Naive thymus-derived CD4-positive, alpha-beta T cell (primary cell): Measurements from ENCODE around the gene MICAL2. TPM values are rescaled to one million over a fixed set of nuclear protein-coding genes. Genes with fewer than 3 reads are reported as not detected.

ENCODE experiments used
- ATAC-seq: fragments of 150-1000 bp; cut with Tn5 transposase; 2 replicates; pipeline ENCODE4 v1.10.0; 2021; ENCODE audit warnings: mild to moderate bottlenecking, moderate library complexity
- CTCF ChIA-PET: fragments of 350-600 bp; sonication (Branson Sonifier 250); formaldehyde crosslinking; loops from one replicate; lab custom pipeline; 2021; ENCODE audit warnings: antibody characterized with exemption; lab: Charles Lee
- POLR2A ChIA-PET: fragments of 350-600 bp; sonication (Branson Sonifier 250); formaldehyde crosslinking; loops from one replicate; lab custom pipeline; 2021; ENCODE audit warnings: antibody characterized with exemption, inconsistent platforms; lab: Charles Lee
- DNase-seq, 9 donors: peaks; one replicate each; pipeline versions ENCODE4 v3.0.0 to v3.0.0-alpha.2; 2020 to 2022; ENCODE audit warnings: mixed read lengths in 1 of 9
- H3K27ac ChIP-seq: one replicate; pipeline ENCODE4 v1.7.0; 2013; ENCODE audit warnings: mild to moderate bottlenecking, low read depth, low read length, moderate library complexity
- H3K27me3 ChIP-seq, 2 donors: one replicate each; pipeline ENCODE4 v1.7.0; 2013; ENCODE audit warnings: low read length in 2 of 2, mild to moderate bottlenecking in 2 of 2, moderate library complexity in 2 of 2; ENCODE audit not compliant: control insufficient read depth in 2 of 2, insufficient read depth in 2 of 2
- H3K36me3 ChIP-seq, 3 experiments: 1 replicate in 2 of 3; 2 replicates in 1 of 3; pipeline ENCODE4 v1.7.0; 2013; ENCODE audit warnings: low read length in 3 of 3, mild to moderate bottlenecking in 3 of 3, moderate library complexity in 1 of 3; ENCODE audit not compliant: insufficient read depth in 3 of 3, control insufficient read depth in 2 of 3
- H3K4me1 ChIP-seq, 2 donors: one replicate each; pipeline ENCODE4 v1.7.0; 2013; ENCODE audit warnings: low read length in 2 of 2, mild to moderate bottlenecking in 2 of 2, moderate library complexity in 1 of 2; ENCODE audit not compliant: control insufficient read depth in 2 of 2, insufficient read depth in 2 of 2
- H3K4me3 ChIP-seq: 2 replicates; pipeline ENCODE4 v1.7.0; 2013; ENCODE audit warnings: mild to moderate bottlenecking, low read length
- H3K9me3 ChIP-seq, 3 experiments: 1 replicate in 2 of 3; 2 replicates in 1 of 3; pipeline ENCODE4 v1.7.0; 2013; ENCODE audit warnings: low read length in 3 of 3; ENCODE audit not compliant: control insufficient read depth in 2 of 3
- H3K27ac Mint-ChIP-seq, 9 donors: one replicate each; pipeline ENCODE4 v1.8.0; 2020 to 2022; ENCODE audit warnings: mixed read lengths in 9 of 9, mild to moderate bottlenecking in 8 of 9, moderate library complexity in 5 of 9, inconsistent platforms in 2 of 9
- H3K27me3 Mint-ChIP-seq, 5 donors: one replicate each; pipeline ENCODE4 v1.8.0; 2021 to 2022; ENCODE audit warnings: mixed read lengths in 5 of 5, mild to moderate bottlenecking in 1 of 5
- H3K36me3 Mint-ChIP-seq, 5 donors: one replicate each; pipeline ENCODE4 v1.8.0; 2020 to 2022; ENCODE audit warnings: mixed read lengths in 5 of 5, mild to moderate bottlenecking in 3 of 5, inconsistent platforms in 1 of 5
- H3K4me1 Mint-ChIP-seq, 7 donors: one replicate each; pipeline ENCODE4 v1.8.0; 2020 to 2022; ENCODE audit warnings: mixed read lengths in 7 of 7, mild to moderate bottlenecking in 3 of 7, inconsistent platforms in 1 of 7
- H3K4me3 Mint-ChIP-seq, 10 donors: one replicate each; pipeline ENCODE4 v1.8.0; 2020 to 2022; ENCODE audit warnings: mild to moderate bottlenecking in 10 of 10, mixed read lengths in 10 of 10, moderate library complexity in 6 of 10, inconsistent platforms in 2 of 10
- H3K9me3 Mint-ChIP-seq, 11 donors: one replicate each; pipeline ENCODE4 v1.8.0; 2020 to 2022; ENCODE audit warnings: mixed read lengths in 11 of 11, mild to moderate bottlenecking in 4 of 11, inconsistent platforms in 1 of 11, moderate library complexity in 1 of 11
- intact Hi-C, 2 donors: fragments of 100-400 bp; cut with micrococcal nuclease; formaldehyde crosslinking; loops; one replicate each; pipeline ENCODE4 v1.15.1; 2023
- polyA plus RNA-seq, 2 donors: library from polyadenylated mRNA; unstranded; fragments of 300-500 nt; fragmentation: Illumina TruSeq; gene quantifications; one replicate each; pipeline ENCODE4 v1.2.3, GENCODE V29; 2021
- total RNA-seq, 6 experiments: library from RNA in 5 of 6; stranded (reverse) in 5 of 6; gene quantifications; 1 replicate in 5 of 6; 2 replicates in 1 of 6; pipeline ENCODE4 v1.2.3 and lab custom pipeline; 2021 to 2026

Gene MICAL2
- total and polyA plus RNA-seq, 7 experiments from 2014 or later: 1.1 to 112 (median 7.6) TPM

GRCh38 chr11:12276356-12276755, 166.0 kb downstream of the MICAL2 start:
- H3K27me3 Mint-ChIP-seq: no peaks in the 10 kb centered on the region
- no peak for DNase-seq
- H3K27ac Mint-ChIP-seq: no peak overlapping the region
- H3K9me3 ChIP-seq: no peaks in the 10 kb centered on the region
- intact Hi-C loops: no loop called here
- no peaks in the 10 kb centered on the region for H3K4me1 ChIP-seq
- H3K27ac ChIP-seq: no peak overlapping the region
- ChIA-PET CTCF (interaction anchor here (15.1 kb wide), 1 partner anchor 227 kb away, joined by 259 read pairs; no protein-coding TSS in a partner anchor), POLR2A (no interaction called here)
- H3K9me3 Mint-ChIP-seq: no peaks in the 10 kb centered on the region
- no peaks in the 10 kb centered on the region for H3K36me3 ChIP-seq
- H3K36me3 Mint-ChIP-seq: no peaks in the 10 kb centered on the region
- ATAC-seq: no peak
- H3K4me3 ChIP-seq: no peak overlapping the region
- no peaks in the 10 kb centered on the region for H3K27me3 ChIP-seq
- peaks cover 0 to 5% (median 0%) of the 10 kb centered on the region in 7 donors for H3K4me1 Mint-ChIP-seq
- no peak overlapping the region for H3K4me3 Mint-ChIP-seq

DNA sequence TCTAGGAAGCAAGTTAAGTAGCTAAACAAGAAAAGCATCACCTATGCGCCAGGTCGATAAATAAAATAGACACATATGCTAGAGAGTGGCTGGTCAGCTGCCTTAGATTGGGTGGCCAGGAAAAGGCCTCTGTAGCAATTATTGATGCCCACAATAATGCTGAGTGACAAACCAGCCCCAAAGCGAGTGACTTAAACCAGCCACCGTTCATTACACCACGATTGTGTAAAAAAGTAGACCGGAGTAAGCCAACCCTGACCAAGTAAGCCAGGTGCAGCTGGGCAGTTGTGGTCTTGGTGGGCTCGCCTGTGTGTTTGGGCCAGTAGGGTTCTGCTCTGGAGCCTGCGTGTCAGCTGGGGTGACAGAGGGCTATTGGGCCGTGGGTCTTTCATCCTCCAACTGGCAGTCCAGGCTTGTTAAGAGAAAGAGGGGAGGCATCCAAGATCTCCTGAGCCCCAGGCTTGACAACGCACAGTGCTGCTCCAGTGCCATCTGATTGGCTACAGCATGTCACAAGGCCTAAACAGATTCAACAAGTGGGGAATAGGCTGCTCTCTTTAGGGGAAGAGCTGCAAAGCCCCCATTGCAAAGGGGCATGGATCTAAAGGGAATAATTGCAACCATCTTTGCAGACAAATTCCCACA, 166.6 kb downstream of the MICAL2 start:
- Mint-ChIP-seq H3K27me3 (no peaks in the 10 kb centered on the region), H3K27ac (no peak overlapping the region), H3K9me3 (no peaks in the 10 kb centered on the region), H3K4me3 (no peak overlapping the region), H3K4me1 (peaks cover 0 to 5% (median 0%) of the 10 kb centered on the region in 7 donors), H3K36me3 (no peaks in the 10 kb centered on the region)
- intact Hi-C loops: no loop called here
- Histone ChIP-seq H3K27ac (no peak overlapping the region), H3K9me3 (no peaks in the 10 kb centered on the region), H3K36me3 (no peaks in the 10 kb centered on the region), H3K4me1 (no peaks in the 10 kb centered on the region), H3K27me3 (no peaks in the 10 kb centered on the region), H3K4me3 (no peak overlapping the region)
- DNase-seq (no peak), ATAC-seq (no peak)
- ChIA-PET POLR2A (no interaction called here), CTCF (interaction anchor here (15.1 kb wide), 1 partner anchor 228 kb away, joined by 259 read pairs; no protein-coding TSS in a partner anchor)

GRCh38 chr11:12278766-12279671, 168.6 kb downstream of the MICAL2 start:
- DNase-seq (no peak), ATAC-seq (no peak)
- intact Hi-C loops: no loop called here
- H3K4me3 ChIP-seq: no peak overlapping the region
- H3K36me3 Mint-ChIP-seq: no peaks in the 10 kb centered on the region
- peaks cover 0 to 3% (median 0%) of the 10 kb centered on the region in 7 donors for H3K4me1 Mint-ChIP-seq
- H3K4me1 ChIP-seq: no peaks in the 10 kb centered on the region
- H3K27ac ChIP-seq: no peak overlapping the region
- H3K4me3 Mint-ChIP-seq: no peak overlapping the region
- no peak overlapping the region for H3K27ac Mint-ChIP-seq
- H3K27me3 Mint-ChIP-seq: no peaks in the 10 kb centered on the region
- POLR2A ChIA-PET: no interaction called here
- no peaks in the 10 kb centered on the region for H3K9me3 Mint-ChIP-seq
- no peaks in the 10 kb centered on the region for H3K36me3 ChIP-seq
- H3K9me3 ChIP-seq: no peaks in the 10 kb centered on the region
- H3K27me3 ChIP-seq: no peaks in the 10 kb centered on the region
- CTCF ChIA-PET: interaction anchor here (15.1 kb wide), 1 partner anchor 230 kb away, joined by 259 read pairs; no protein-coding TSS in a partner anchor

- Mint-ChIP-seq H3K4me1 (peaks cover 0 to 3% (median 0%) of the 10 kb centered on the region in 7 donors), H3K27me3 (no peaks in the 10 kb centered on the region), H3K4me3 (no peak overlapping the region), H3K9me3 (no peaks in the 10 kb centered on the region), H3K36me3 (no peaks in the 10 kb centered on the region), H3K27ac (no peak overlapping the region)
- Histone ChIP-seq H3K36me3 (no peaks in the 10 kb centered on the region), H3K4me3 (no peak overlapping the region), H3K27ac (no peak overlapping the region), H3K4me1 (no peaks in the 10 kb centered on the region), H3K9me3 (no peaks in the 10 kb centered on the region), H3K27me3 (no peaks in the 10 kb centered on the region)
- ChIA-PET CTCF (interaction anchor here (1.0 to 15.1 kb wide), 2 partner anchors 17 to 231 kb away, joined by 4 to 259 read pairs; no protein-coding TSS in a partner anchor), POLR2A (no interaction called here)
- no peak for ATAC-seq
- intact Hi-C loops: loop anchor here in 1 of 2 donors (5.0 kb wide), 2 partner anchors 347 to 482 kb away; no protein-coding TSS in a partner anchor
- DNase-seq: no peak
Measured at GRCh38 chr11:12279672-12280108, 169.3 kb downstream of the MICAL2 start.

GRCh38 chr11:12280199-12280837, 169.9 kb downstream of the MICAL2 start:
- Histone ChIP-seq H3K4me1 (no peaks in the 10 kb centered on the region), H3K36me3 (no peaks in the 10 kb centered on the region), H3K9me3 (no peaks in the 10 kb centered on the region), H3K27me3 (no peaks in the 10 kb centered on the region), H3K4me3 (no peak overlapping the region), H3K27ac (no peak overlapping the region)
- POLR2A ChIA-PET: no interaction called here
- DNase-seq (peak in 1 of 9 donors; percentile 8), ATAC-seq (no peak)
- H3K27ac Mint-ChIP-seq: no peak overlapping the region
- no peaks in the 10 kb centered on the region for H3K36me3 Mint-ChIP-seq
- CTCF ChIA-PET: interaction anchor here (0.9 to 15.1 kb wide), 12 partner anchors 10 to 610 kb away, joined by 3 to 259 read pairs (median 4); no protein-coding TSS in a partner anchor
- H3K4me1 Mint-ChIP-seq: peaks cover 0 to 3% (median 0%) of the 10 kb centered on the region in 7 donors
- H3K4me3 Mint-ChIP-seq: no peak overlapping the region
- H3K9me3 Mint-ChIP-seq: no peaks in the 10 kb centered on the region
- no peaks in the 10 kb centered on the region for H3K27me3 Mint-ChIP-seq
- intact Hi-C loops: loop anchor here in 1 of 2 donors (5.0 kb wide), 2 partner anchors 348 to 483 kb away; no protein-coding TSS in a partner anchor
